Left ventricle myocardium inferior (tissue), 1 donor: ENCODE measurements around the gene ABCG5. TPM values are rescaled to one million over a fixed set of nuclear protein-coding genes. Genes with fewer than 3 reads are reported as not detected.
A peak's percentile ranks its signal among the peaks of the same experiment; 100 is the strongest.

Experiments
- DNase-seq: peaks from one replicate; pipeline ENCODE4 v3.0.0-alpha.2; 2020
- H3K27ac ChIP-seq: fragments of 200-600 bp; replicated peaks from 2 replicates; pipeline ENCODE4 v1.8.0; 2021
- H3K27me3 ChIP-seq: fragments of 200-600 bp; 2 replicates; pipeline ENCODE4 v1.8.0; 2021; ENCODE audit warnings: low read depth
- H3K36me3 ChIP-seq: fragments of 200-600 bp; 2 replicates; pipeline ENCODE4 v1.8.0; 2021
- H3K4me1 ChIP-seq: fragments of 200-600 bp; 2 replicates; pipeline ENCODE4 v1.8.0; 2021
- H3K4me3 ChIP-seq: fragments of 200-600 bp; 2 replicates; pipeline ENCODE4 v1.8.0; 2021; ENCODE audit warnings: mild to moderate bottlenecking, moderate library complexity
- H3K9me3 ChIP-seq: fragments of 200-600 bp; replicated peaks from 2 replicates; pipeline ENCODE4 v1.8.0; 2021
- CTCF ChIP-seq: fragments of 200-600 bp; IDR thresholded peaks from 2 replicates; pipeline ENCODE4 v1.8.0; 2021; ENCODE audit warnings: antibody characterized with exemption, mild to moderate bottlenecking, borderline replicate concordance
- intact Hi-C: fragments of 100-400 bp; cut with micrococcal nuclease; formaldehyde crosslinking; loops from one replicate; pipeline ENCODE4 v1.11.0; 2022
- total RNA-seq: library from RNA; stranded (reverse); fragmentation: NEBNext Ultra II Directional; extraction: Animal tissue kit (Norgen Biotek cat#: 25700); gene quantifications from one replicate; pipeline ENCODE4 v1.2.1, GENCODE V29; 2021
- donor health status: DM: no; HTN: yes; CAD: no; lungs with severe emphysema.

Gene ABCG5
- total RNA-seq, 1 donor from 2014 or later, result not detected

DNA sequence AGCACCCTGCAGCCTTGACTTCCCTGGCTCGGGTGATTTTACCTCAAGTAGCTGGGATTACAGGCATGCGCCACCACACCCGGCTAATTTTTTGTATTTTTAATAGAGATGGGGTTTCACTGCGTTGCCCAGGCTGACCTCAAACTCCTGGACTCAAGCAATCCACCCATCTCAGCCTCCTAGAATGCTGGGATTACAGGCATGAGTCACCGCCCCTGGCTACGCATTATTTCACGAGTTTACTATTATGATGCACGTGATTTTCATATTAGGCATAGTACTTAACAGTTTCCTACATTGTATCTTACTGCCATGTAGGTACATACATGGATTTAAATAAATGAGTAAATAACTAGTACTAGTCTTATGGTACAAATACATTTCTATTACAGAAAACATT, 60.4 kb downstream of the ABCG5 start:
- no peaks in the 10 kb centered on the region for H3K27me3 ChIP-seq
- intact Hi-C loops, result no loop called here
- peaks cover 18% of the 10 kb centered on the region for H3K36me3 ChIP-seq
- TF ChIP-seq CTCF, result no peak
- H3K4me1 ChIP-seq, result peaks cover 11% of the 10 kb centered on the region
- no peak overlapping the region for H3K27ac ChIP-seq
- no peak overlapping the region for H3K4me3 ChIP-seq
- no peaks in the 10 kb centered on the region for H3K9me3 ChIP-seq
- DNase-seq, result no peak

DNA sequence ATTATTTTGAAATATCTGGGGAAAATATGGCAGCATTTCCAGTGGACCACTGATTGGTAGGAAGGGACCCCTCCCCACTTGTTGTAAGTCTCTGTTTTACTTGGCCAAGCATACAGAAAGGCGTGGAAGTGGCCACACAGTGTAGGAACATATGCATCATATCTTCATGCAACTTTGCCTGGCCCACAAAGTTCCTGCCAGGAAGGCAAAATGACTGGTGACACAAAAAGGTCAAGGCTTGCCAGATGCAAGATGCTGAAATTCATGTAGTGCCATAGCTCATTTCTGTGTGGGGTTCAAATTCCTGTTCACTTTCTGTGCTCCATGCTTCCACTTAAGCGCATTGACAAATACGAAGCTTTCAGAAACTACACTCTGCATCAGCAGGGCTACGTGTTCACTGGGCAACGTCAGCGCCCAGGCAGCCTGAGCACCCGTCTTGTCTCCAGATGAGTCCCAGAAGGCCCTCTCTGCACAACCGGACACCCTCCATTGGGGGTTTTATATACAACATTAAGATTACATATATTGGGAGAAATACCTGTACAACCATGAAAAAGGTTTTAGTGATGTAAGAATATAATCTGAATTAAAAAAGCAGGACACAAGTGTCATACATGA, 61.2 kb downstream of the ABCG5 start:
- Histone ChIP-seq H3K27me3 (no peaks in the 10 kb centered on the region), H3K36me3 (peaks cover 18% of the 10 kb centered on the region), H3K4me3 (no peak overlapping the region), H3K4me1 (peaks cover 11% of the 10 kb centered on the region), H3K9me3 (no peaks in the 10 kb centered on the region), H3K27ac (no peak overlapping the region)
- intact Hi-C loops, result no loop called here
- no peak for DNase-seq
- no peak for TF ChIP-seq CTCF

GRCh38 chr2:43776324-43776723, 62.3 kb downstream of the ABCG5 start:
- H3K36me3 ChIP-seq, result peaks cover 18% of the 10 kb centered on the region
- no peak for TF ChIP-seq CTCF
- no peaks in the 10 kb centered on the region for H3K9me3 ChIP-seq
- no peak for DNase-seq
- H3K4me1 ChIP-seq, result peaks cover 11% of the 10 kb centered on the region
- no peaks in the 10 kb centered on the region for H3K27me3 ChIP-seq
- no peak overlapping the region for H3K4me3 ChIP-seq
- no peak overlapping the region for H3K27ac ChIP-seq
- intact Hi-C loops, result no loop called here

DNA sequence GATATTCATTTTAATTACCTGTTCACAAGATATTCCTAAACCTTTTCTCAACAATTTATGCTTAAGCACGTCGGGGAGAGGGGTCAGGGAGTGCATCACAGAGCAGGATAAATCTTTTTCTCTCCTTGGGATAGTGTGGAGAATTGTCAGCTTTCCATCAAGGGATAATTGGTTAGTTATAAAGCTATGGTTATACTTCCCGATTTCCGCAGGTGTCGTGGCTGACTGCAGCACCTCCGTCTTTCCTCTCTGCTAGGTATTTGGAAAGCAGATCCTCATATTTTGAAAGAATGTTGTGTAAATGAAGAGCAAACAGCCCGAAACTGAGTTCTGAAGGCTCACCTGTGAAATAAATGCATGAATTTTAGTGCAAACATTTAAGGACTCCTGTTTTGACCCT, 64.0 kb downstream of the ABCG5 start:
- peak overlapping the region; percentile 81 for H3K4me3 ChIP-seq
- peaks cover 11% of the 10 kb centered on the region for H3K4me1 ChIP-seq
- TF ChIP-seq CTCF, result no peak
- H3K9me3 ChIP-seq, result no peaks in the 10 kb centered on the region
- peak overlapping the region; percentile 81 for H3K27ac ChIP-seq
- no peak for DNase-seq
- peaks cover 18% of the 10 kb centered on the region for H3K36me3 ChIP-seq
- no peaks in the 10 kb centered on the region for H3K27me3 ChIP-seq
- intact Hi-C loops, result no loop called here

- no peak for TF ChIP-seq CTCF
- intact Hi-C loops, result no loop called here
- DNase-seq, result peak; percentile 91
- H3K27ac ChIP-seq, result peak within 1 kb of the TSS; percentile 81
- H3K4me1 ChIP-seq, result peaks cover 11% of the 10 kb centered on the region
- peaks cover 18% of the 10 kb centered on the region for H3K36me3 ChIP-seq
- no peaks in the 10 kb centered on the region for H3K9me3 ChIP-seq
- no peaks in the 10 kb centered on the region for H3K27me3 ChIP-seq
- H3K4me3 ChIP-seq, result peak within 1 kb of the TSS; percentile 81
Measured at GRCh38 chr2:43773876-43774613, 64.6 kb downstream of the ABCG5 start, which contains the start of gene DYNC2LI1. DYNC2LI1 (plus strand) TSS chr2:43774039; CDS start chr2:43774139, 100 bp downstream.
